Activated CD8-positive, alpha-beta T cell treated with anti-CD3 and anti-CD28 coated beads for 36 hours (primary cell): ENCODE results near the gene SLC9B1. TPM values are rescaled to one million over a fixed set of nuclear protein-coding genes. Genes with fewer than 3 reads are reported as not detected.

Experiments
- ATAC-seq: fragments of 200-7000 bp; cut with Tn5 transposase; one replicate; pipeline ENCODE4 v1.10.0; 2021; ENCODE audit warnings: mild to moderate bottlenecking, moderate library complexity
- CTCF ChIA-PET: fragments of 350-600 bp; sonication (Branson Sonifier 250); formaldehyde crosslinking; loops from one replicate; lab custom pipeline; 2021; ENCODE audit warnings: antibody characterized with exemption; lab: Charles Lee
- POLR2A ChIA-PET: fragments of 350-600 bp; sonication (Branson Sonifier 250); formaldehyde crosslinking; loops from one replicate; lab custom pipeline; 2021; ENCODE audit warnings: antibody characterized with exemption; lab: Charles Lee
- DNase-seq: peaks from one replicate; pipeline ENCODE4 v3.0.0-alpha.2; 2020
- H3K27ac Mint-ChIP-seq: one replicate; pipeline ENCODE4 v1.8.0; 2021; ENCODE audit warnings: mild to moderate bottlenecking, mixed read lengths
- H3K27me3 Mint-ChIP-seq: one replicate; pipeline ENCODE4 v1.8.0; 2021; ENCODE audit warnings: mixed read lengths
- H3K36me3 Mint-ChIP-seq: one replicate; pipeline ENCODE4 v1.8.0; 2021; ENCODE audit warnings: low read depth, mixed read lengths
- H3K4me1 Mint-ChIP-seq: one replicate; pipeline ENCODE4 v1.8.0; 2021; ENCODE audit warnings: low read depth, mixed read lengths
- H3K4me3 Mint-ChIP-seq: one replicate; pipeline ENCODE4 v1.8.0; 2021; ENCODE audit warnings: mild to moderate bottlenecking, moderate library complexity, mixed read lengths
- H3K9me3 Mint-ChIP-seq: one replicate; pipeline ENCODE4 v1.8.0; 2021; ENCODE audit warnings: mixed read lengths
- CTCF ChIP-seq: fragments of 200-600 bp; IDR thresholded peaks from one replicate; pipeline ENCODE4 v1.8.0; 2022; ENCODE audit warnings: antibody characterized with exemption, mild to moderate bottlenecking
- intact Hi-C: fragments of 100-400 bp; cut with micrococcal nuclease; formaldehyde crosslinking; loops from one replicate; pipeline ENCODE4 v1.10.0; 2022
- total RNA-seq, 2 experiments: library from RNA; stranded (reverse); gene quantifications; one replicate each; pipeline ENCODE4 v1.2.3, GENCODE V29; 2021

Gene SLC9B1
- total RNA-seq, 2 experiments from 2014 or later = 1.9 to 2.4 TPM

GRCh38 chr4:103026868-103027267 lies 7.4 kb upstream of the SLC9B1 start:
- Mint-ChIP-seq H3K27me3 (no peaks in the 10 kb centered on the region), H3K27ac (no peak overlapping the region), H3K4me1 (peaks cover 7% of the 10 kb centered on the region), H3K36me3 (peaks cover 7% of the 10 kb centered on the region), H3K4me3 (no peak overlapping the region), H3K9me3 (no peaks in the 10 kb centered on the region)
- ChIA-PET CTCF (no interaction called here), POLR2A (no interaction called here)
- ATAC-seq (no peak), DNase-seq (no peak)
- intact Hi-C loops = no loop called here
- TF ChIP-seq CTCF = no peak

- Mint-ChIP-seq H3K36me3 (peaks cover 3% of the 10 kb centered on the region), H3K27me3 (no peaks in the 10 kb centered on the region), H3K4me1 (peaks cover 12% of the 10 kb centered on the region), H3K4me3 (no peak overlapping the region), H3K27ac (no peak overlapping the region), H3K9me3 (no peaks in the 10 kb centered on the region)
- ChIA-PET CTCF (interaction anchor here (1.1 to 1.9 kb wide), 4 partner anchors 22 to 75 kb away, joined by 3 to 5 read pairs (median 3); partner anchors contain the start of gene BDH2), POLR2A (no interaction called here)
- DNase-seq = no peak
- intact Hi-C loops = no loop called here
- no peak for TF ChIP-seq CTCF
- no peak for ATAC-seq
Measured at GRCh38 chr4:103024996-103025395, 5.5 kb upstream of the SLC9B1 start.

- intact Hi-C loops = no loop called here
Measured at GRCh38 chr4:103021120-103021519, 1.6 kb upstream of the SLC9B1 start.

GRCh38 chr4:103018391-103019307 lies 856 bp downstream of the SLC9B1 start:
- Mint-ChIP-seq H3K27me3 (no peaks in the 10 kb centered on the region), H3K27ac (peak overlapping the region; percentile 99), H3K4me3 (peak overlapping the region; percentile 87), H3K36me3 (peaks cover 6% of the 10 kb centered on the region), H3K9me3 (no peaks in the 10 kb centered on the region), H3K4me1 (peaks cover 15% of the 10 kb centered on the region)
- no peak for TF ChIP-seq CTCF
- DNase-seq (no peak), ATAC-seq (no peak)
- CTCF ChIA-PET = interaction anchor here (1.4 kb wide), 1 partner anchor 81 kb away, joined by 12 read pairs; the partner anchor contains the start of gene BDH2
- intact Hi-C loops = no loop called here
- POLR2A ChIA-PET = interaction anchor here (0.7 to 1.6 kb wide), 8 partner anchors 31 to 271 kb away, joined by 3 to 4 read pairs (median 4); partner anchors contain the start of gene UBE2D3

More at GRCh38 chr4:103021120-103021519, 1.6 kb upstream of the SLC9B1 start:
- no peak for DNase-seq
- H3K4me3 Mint-ChIP-seq = no peak overlapping the region
- H3K27ac Mint-ChIP-seq = no peak overlapping the region
- peaks cover 19% of the 10 kb centered on the region for H3K4me1 Mint-ChIP-seq
- no peak for TF ChIP-seq CTCF
- POLR2A ChIA-PET = interaction anchor here (1.4 kb wide), 1 partner anchor 55 kb away, joined by 4 read pairs; the partner anchor contains the start of gene SLC9B2
- peaks cover 6% of the 10 kb centered on the region for H3K36me3 Mint-ChIP-seq
- no peaks in the 10 kb centered on the region for H3K27me3 Mint-ChIP-seq
- CTCF ChIA-PET = interaction anchor here (1.4 kb wide), 1 partner anchor 26 kb away, joined by 3 read pairs; no protein-coding TSS in a partner anchor
- no peaks in the 10 kb centered on the region for H3K9me3 Mint-ChIP-seq
- no peak for ATAC-seq

- no peak for DNase-seq
- no peak overlapping the region for H3K27ac Mint-ChIP-seq
- no peak for ATAC-seq
- intact Hi-C loops = loop anchor here (5.0 kb wide), 1 partner anchor 565 kb away; no protein-coding TSS in a partner anchor
- TF ChIP-seq CTCF = no peak
- no peaks in the 10 kb centered on the region for H3K4me1 Mint-ChIP-seq
- H3K27me3 Mint-ChIP-seq = no peaks in the 10 kb centered on the region
- ChIA-PET POLR2A (no interaction called here), CTCF (interaction anchor here (0.6 kb wide), 1 partner anchor 109 kb away, joined by 3 read pairs; no protein-coding TSS in a partner anchor)
- no peaks in the 10 kb centered on the region for H3K9me3 Mint-ChIP-seq
- no peaks in the 10 kb centered on the region for H3K36me3 Mint-ChIP-seq
- H3K4me3 Mint-ChIP-seq = no peak overlapping the region
Measured at GRCh38 chr4:103012551-103012950, 7.0 kb downstream of the SLC9B1 start.
